ENCODE measurements around the gene DMKN. TPM values are rescaled to one million over a fixed set of nuclear protein-coding genes. Genes with fewer than 3 reads are reported as not detected.

DMKN gene
- total RNA-seq, 8 experiments from 2014 or later: 0.14 to 49.2 (median 3.1) TPM; not detected in 1

DNA sequence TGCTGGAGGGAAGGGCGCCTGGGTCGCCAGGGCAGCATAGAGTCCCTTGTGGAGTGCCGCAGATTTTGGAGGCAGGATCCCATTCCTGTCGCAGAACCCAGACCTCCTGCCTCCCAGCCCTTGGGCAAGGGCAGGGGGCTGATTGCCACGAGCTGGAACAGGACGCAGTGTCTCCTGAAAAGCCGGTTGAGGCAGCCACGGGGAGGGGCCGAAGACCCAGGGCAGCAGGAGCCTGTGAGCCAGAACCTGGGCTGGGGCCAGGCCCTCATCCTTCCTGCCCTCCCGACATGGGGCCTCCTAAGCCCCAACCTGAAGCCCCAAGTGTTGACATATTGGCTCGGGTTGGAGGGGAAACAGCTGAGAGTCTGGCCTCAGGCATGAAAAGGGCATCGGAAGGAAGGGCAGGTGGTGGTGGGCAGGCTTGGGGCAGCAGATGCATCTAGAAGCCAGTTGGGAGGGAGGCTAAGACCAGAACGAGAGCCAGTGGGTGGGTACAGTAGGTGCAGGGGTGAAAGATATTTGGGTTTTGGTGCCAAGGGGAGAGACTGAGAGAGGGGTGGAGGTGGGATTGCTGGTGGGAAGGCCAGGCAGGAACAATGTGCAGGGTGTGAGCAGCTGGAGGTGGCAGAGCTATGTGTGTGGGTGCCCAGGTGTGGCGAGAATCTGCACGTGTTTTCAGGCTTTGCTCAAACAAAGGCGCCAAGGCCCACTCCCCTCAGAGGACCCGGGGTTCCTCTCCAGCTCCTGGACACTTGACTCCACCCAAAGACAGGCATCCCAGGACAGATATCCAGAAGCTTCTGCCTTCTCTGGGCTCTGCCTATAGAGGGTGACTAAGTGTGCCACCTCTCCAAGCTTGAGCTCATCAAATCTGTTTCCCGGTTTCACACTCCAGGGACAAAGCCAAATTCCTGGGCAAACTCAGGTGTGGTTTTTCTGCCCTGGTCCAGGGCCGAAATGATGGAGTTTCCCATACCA is 16.1 kb upstream of the DMKN start:
- H3K4me3 ChIP-seq: no peak overlapping the region
- no peaks in the 10 kb centered on the region for H3K4me1 ChIP-seq (replicated peaks in 1 of 2)
- in situ Hi-C loops (cut with MboI; ENCODE audit: low pct_unique_long_range_greater_than_20kb in 2 of 9, low sequenced_read_pairs in 9 of 9, unreplicated experiment in 9 of 9): no loop called here
- WGBS, 10 experiments: 33 to 90% (median 69%) methylated on average over 2 to 7 of the region's 19 CpGs; no CpG with 5 or more reads in 3 of the 10 experiments
- no peak overlapping the region for H3K27ac ChIP-seq
- no peak for ATAC-seq (replicated peaks in 6 of 8)

DNA sequence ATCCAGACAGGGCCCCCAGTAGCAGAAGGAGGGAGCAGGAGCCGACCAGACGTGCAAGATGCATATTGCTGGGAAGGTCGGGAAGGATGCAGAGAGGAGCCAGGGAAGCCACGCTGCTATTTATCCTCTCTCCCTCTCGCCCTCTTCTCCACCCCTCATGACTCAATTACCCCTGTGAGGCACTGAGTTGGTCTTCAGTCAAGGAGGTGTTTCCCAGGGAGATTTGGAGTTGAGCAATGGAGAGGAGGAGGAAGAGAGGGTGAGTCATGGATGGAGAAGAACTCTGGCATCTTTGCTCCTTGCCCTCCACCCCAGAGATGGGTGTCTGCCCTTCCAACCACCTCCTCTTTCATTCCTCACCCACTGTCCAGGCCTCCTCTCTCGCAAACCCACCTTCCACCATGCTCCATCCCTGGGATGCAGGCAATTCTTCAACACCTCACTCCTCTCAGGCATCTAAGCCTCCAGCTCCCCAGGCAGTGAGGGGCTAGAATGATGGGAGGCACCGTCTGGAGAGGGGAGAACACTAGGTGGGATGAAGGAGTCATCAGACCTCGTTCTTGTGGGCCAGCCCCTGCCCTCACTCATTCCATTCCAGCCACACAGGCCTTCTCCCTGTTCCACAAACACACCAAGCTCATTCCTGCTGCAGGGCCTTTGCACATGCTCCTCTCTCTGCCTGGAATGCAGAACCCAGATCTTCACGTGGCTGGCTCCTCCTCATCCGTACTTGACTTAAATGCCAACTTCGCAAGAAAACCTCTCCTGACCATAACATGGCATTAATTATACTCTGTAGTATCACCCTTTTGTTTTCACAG is 15.0 kb upstream of the DMKN start, which contains the start of gene SBSN:
Gene SBSN (minus strand): TSS at position 94 of the 821 bp plus-strand sequence. CDS start 30 bp downstream, at position 64.
- 31 to 86% (median 60%) methylated on average over 1 to 5 of the region's 11 CpGs; no CpG with 5 or more reads in 3 of the 10 experiments for WGBS, 10 experiments
- no peak within 1 kb of the TSS for H3K4me3 ChIP-seq
- peak in 2 of 8 experiments; percentile 27 to 62 for ATAC-seq (replicated peaks in 6 of 8)
- no peaks in the 10 kb centered on the region for H3K4me1 ChIP-seq (replicated peaks in 1 of 2)
- H3K27ac ChIP-seq: no peak within 1 kb of the TSS
- in situ Hi-C loops (cut with MboI; ENCODE audit: low pct_unique_long_range_greater_than_20kb in 2 of 9, low sequenced_read_pairs in 9 of 9, unreplicated experiment in 9 of 9): no loop called here

DNA sequence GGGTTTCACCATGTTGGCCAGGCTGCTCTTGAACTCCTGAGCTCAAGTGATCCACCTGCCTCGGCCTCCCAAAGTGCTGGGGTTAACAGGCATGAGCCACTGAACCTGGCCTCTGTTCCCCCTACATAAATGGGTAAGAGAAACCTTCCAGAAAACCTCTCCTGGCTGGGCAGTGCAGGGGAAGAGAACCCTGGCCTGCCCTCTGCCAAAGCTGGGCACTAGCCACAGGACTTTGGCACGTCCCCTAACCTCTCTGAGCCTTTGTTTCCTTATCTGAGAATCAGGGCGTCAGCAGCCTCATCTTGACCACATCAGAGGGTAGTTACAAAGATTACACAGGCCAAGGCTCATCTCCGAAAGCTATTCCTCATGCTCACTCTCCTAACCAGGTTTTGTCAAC is 12.4 kb upstream of the DMKN start:
- no peaks in the 10 kb centered on the region for H3K4me1 ChIP-seq (replicated peaks in 1 of 2)
- H3K27ac ChIP-seq: no peak overlapping the region
- no peak for ATAC-seq (replicated peaks in 6 of 8)
- in situ Hi-C loops (cut with MboI; ENCODE audit: low pct_unique_long_range_greater_than_20kb in 2 of 9, low sequenced_read_pairs in 9 of 9, unreplicated experiment in 9 of 9): no loop called here
- no peak overlapping the region for H3K4me3 ChIP-seq
- WGBS, 10 experiments: 0 to 100% (median 51%) methylated on average over 1 to 3 of the region's 4 CpGs; no CpG with 5 or more reads in 6 of the 10 experiments

DNA sequence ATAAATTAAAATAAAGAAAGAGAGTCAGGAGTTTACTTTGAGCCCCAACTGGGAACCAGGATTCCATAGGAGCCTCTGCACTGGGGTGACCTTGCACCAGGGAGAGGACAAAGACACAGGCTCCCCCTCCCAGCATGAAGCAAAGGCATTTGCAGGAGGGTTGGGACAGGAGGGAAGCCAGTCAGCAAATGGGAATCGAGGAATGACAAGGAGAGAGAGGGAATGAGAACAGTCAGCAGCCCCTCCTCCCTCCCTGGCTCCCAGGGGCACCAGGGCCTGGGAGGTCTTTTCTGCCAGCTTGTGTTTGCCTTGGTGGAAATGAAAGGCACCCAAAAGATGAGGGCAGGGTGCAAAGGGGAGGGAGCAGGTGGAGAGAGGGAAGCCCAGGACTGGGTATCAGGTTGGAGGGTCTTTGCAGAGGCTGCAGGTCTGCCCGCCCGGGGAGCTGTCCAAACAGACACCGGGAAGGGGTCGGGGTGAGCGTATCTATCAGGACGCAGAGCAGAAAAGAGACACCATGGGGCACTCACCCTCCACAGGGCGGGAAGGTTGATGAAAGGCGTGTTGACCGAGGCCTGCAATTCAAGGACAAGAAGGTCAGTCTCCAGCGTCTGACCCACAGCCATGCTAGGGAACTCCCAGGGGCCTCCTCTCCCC is 10.9 kb upstream of the DMKN start:
- no peak overlapping the region for H3K27ac ChIP-seq
- in situ Hi-C loops (cut with MboI; ENCODE audit: low pct_unique_long_range_greater_than_20kb in 2 of 9, low sequenced_read_pairs in 9 of 9, unreplicated experiment in 9 of 9): no loop called here
- ATAC-seq (replicated peaks in 6 of 8): no peak
- H3K4me1 ChIP-seq (replicated peaks in 1 of 2): no peaks in the 10 kb centered on the region
- no peak overlapping the region for H3K4me3 ChIP-seq
- WGBS, 10 experiments: 0 to 61% (median 20%) methylated on average over 1 to 5 of the region's 11 CpGs; no CpG with 5 or more reads in 6 of the 10 experiments

DNA sequence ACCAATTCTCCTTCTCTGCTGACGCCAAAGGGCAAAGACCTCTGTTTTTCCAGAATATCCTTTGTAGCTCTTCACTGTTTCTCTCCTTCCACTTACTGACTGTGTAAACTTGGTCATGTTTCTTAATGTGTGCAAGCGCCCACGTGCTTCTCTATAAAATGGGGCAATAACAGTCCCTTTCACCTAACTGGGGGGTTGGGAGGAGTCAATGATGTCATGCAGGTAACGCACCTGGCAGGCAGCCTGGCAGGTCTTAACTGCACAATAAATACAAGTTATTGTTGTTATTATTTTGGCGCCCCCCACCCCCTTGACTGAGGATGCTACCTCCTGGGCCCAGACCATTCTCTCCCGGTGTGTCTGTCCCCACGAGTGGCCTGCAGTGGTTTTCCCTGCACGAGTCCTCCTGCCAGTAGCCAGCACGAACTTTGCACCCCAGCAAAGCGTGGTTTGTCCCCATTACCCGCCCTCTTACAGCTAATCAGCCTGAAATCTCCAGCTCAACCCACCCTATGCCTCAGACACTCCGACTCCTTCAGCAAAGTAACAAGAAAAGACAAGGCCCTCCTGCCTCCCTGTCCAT is 9.4 kb upstream of the DMKN start:
- in situ Hi-C loops (cut with MboI; ENCODE audit: low pct_unique_long_range_greater_than_20kb in 2 of 9, low sequenced_read_pairs in 9 of 9, unreplicated experiment in 9 of 9): no loop called here
- no peak for ATAC-seq (replicated peaks in 6 of 8)
- Histone ChIP-seq H3K4me1 (replicated peaks in 1 of 2) (no peaks in the 10 kb centered on the region), H3K4me3 (no peak overlapping the region), H3K27ac (no peak overlapping the region)
- 40 to 100% (median 90%) methylated on average over 1 to 6 of the region's 12 CpGs; no CpG with 5 or more reads in 1 of the 10 experiments for WGBS, 10 experiments

DNA sequence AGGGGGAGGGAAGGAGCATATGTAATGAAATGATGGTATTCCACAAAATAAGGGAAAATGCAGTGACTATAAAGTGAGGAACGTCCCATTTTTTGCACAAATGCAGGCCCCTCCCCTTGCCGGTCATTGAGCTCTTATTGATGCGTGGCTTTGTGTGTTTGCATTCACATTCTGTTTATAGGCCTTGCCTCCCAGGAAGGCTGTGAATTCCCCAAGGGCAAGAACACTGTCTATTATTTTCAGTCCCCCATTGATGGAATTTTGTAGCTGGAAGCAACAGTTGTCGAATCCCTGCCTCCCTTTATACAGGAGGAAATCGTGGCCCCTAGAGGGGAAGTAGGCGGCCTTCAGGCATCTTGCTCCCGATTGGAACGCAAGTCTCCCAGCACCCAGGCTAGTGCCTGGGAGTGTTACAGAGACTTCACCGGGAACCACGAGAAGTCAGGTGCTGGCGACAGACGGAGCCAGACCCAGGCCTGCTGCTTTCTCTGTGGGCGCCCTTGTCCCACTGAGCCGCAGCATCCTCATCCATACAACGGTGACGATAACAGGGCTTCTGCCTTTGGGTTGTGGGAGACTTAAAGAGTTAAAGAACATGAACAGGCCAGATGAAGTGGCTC is 7.8 kb upstream of the DMKN start:
- 0 to 80% (median 53%) methylated on average over 1 to 12 of the region's 16 CpGs; no CpG with 5 or more reads in 3 of the 10 experiments for WGBS, 10 experiments
- H3K4me1 ChIP-seq (replicated peaks in 1 of 2): no peaks in the 10 kb centered on the region
- no peak overlapping the region for H3K27ac ChIP-seq
- no peak overlapping the region for H3K4me3 ChIP-seq
- in situ Hi-C loops (cut with MboI; ENCODE audit: low pct_unique_long_range_greater_than_20kb in 2 of 9, low sequenced_read_pairs in 9 of 9, unreplicated experiment in 9 of 9): no loop called here
- peak in 3 of 8 experiments; percentile 11 to 41 (median 36) for ATAC-seq (replicated peaks in 6 of 8)

DNA sequence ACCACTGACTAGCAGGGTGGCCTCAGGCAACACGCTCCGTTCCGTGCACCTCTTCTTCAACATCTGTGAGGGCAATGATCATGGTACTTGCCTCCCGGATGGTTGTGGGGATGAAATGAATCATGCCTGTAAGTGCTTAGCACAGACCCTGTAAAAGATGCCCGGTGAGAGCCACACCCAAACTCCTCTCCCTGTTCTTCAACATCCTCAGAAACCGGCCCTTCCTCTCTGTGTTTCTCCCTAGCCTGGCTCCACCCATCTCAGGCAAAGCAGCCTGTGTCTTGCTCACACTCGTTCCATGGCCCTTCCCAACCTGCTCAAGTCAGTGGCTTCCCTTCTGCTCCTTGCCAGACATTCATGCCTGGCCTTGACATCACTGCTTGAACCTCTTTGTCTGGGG is 5.8 kb upstream of the DMKN start:
- Histone ChIP-seq H3K4me1 (replicated peaks in 1 of 2) (no peaks in the 10 kb centered on the region), H3K27ac (no peak overlapping the region), H3K4me3 (no peak overlapping the region)
- in situ Hi-C loops (cut with MboI; ENCODE audit: low pct_unique_long_range_greater_than_20kb in 2 of 9, low sequenced_read_pairs in 9 of 9, unreplicated experiment in 9 of 9): no loop called here
- peak in 3 of 8 experiments; percentile 47 to 88 (median 57) for ATAC-seq (replicated peaks in 6 of 8)
- WGBS, 10 experiments: 0 to 100% (median 41%) methylated on average over 1 to 5 of the region's 7 CpGs; no CpG with 5 or more reads in 5 of the 10 experiments

DNA sequence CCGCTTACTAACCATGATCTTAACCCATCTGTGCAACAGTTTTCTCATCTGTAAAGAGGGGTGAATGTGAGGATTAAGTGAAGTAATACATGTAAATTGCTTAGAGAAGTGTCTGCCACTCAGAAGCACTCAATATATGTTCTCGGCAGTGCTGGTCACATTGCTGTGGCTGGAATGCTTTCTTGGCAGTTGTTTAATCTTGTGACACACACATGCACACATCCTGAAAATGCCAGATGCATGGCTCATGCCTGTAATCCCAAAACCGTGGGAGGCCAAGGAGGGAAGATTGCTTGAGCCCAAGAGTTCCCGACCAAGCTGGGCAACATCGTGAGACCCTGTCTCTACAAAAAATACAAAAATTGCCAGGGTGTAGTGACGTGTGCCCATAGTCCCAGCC is 4.9 kb upstream of the DMKN start:
- no peaks in the 10 kb centered on the region for H3K4me1 ChIP-seq (replicated peaks in 1 of 2)
- H3K4me3 ChIP-seq: no peak overlapping the region
- WGBS, 10 experiments: 0 to 72% (median 48%) methylated on average over 1 to 4 of the region's 6 CpGs; no CpG with 5 or more reads in 5 of the 10 experiments
- no peak overlapping the region for H3K27ac ChIP-seq
- in situ Hi-C loops (cut with MboI; ENCODE audit: low pct_unique_long_range_greater_than_20kb in 2 of 9, low sequenced_read_pairs in 9 of 9, unreplicated experiment in 9 of 9): no loop called here
- ATAC-seq (replicated peaks in 6 of 8): peak in 3 of 8 experiments; percentile 19 to 58 (median 50)

DNA sequence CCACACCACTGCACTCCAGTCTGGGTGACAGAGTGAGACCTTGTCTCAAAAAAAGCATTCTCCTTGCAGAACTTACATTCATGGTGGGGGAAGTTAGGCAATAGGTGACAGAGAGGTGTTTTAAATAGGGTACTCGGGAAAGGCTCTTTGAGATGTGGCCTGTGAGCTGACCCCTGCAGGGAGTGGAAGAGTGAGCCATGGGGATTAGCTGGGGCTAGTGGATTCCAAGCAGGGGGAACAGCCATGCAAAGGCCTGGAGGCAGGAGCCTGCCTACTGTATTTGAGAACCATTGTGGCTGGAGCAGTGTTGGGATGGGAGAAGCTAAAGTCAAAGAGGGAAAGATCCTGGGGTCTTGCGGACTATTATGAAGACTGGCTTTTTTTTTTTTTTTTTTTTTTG is 3.9 kb upstream of the DMKN start:
- in situ Hi-C loops (cut with MboI; ENCODE audit: low pct_unique_long_range_greater_than_20kb in 2 of 9, low sequenced_read_pairs in 9 of 9, unreplicated experiment in 9 of 9): no loop called here
- Histone ChIP-seq H3K27ac (no peak overlapping the region), H3K4me1 (replicated peaks in 1 of 2) (no peaks in the 10 kb centered on the region), H3K4me3 (no peak overlapping the region)
- ATAC-seq (replicated peaks in 6 of 8): no peak
- 20 to 100% (median 88%) methylated on average over 1 to 2 of the region's 2 CpGs; no CpG with 5 or more reads in 4 of the 10 experiments for WGBS, 10 experiments

DNA sequence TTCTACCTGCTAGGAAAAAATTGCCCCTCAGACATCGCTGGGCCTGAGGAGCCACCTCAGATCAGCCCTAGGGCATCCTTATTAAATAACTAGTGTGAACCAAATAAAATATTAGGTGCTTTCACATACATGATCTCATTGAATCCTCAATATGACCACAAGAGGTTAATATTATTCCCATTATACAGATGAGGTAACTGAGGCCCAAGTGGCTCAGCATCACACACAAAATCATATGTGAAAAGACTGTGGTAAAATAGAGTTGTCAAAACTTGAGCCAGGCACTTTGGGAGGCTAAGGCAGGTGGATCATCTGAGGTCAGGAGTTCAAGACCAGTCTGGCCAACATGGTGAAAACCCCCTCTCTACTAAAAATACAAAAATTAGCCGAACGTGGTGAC is 2.9 kb upstream of the DMKN start:
- Histone ChIP-seq H3K4me3 (no peak overlapping the region), H3K4me1 (replicated peaks in 1 of 2) (no peaks in the 10 kb centered on the region), H3K27ac (no peak overlapping the region)
- WGBS, 10 experiments: 76 to 100% (median 95%) methylated on average over 1 to 3 of the region's 3 CpGs; no CpG with 5 or more reads in 4 of the 10 experiments
- in situ Hi-C loops (cut with MboI; ENCODE audit: low pct_unique_long_range_greater_than_20kb in 2 of 9, low sequenced_read_pairs in 9 of 9, unreplicated experiment in 9 of 9): no loop called here
- ATAC-seq (replicated peaks in 6 of 8): no peak

DNA sequence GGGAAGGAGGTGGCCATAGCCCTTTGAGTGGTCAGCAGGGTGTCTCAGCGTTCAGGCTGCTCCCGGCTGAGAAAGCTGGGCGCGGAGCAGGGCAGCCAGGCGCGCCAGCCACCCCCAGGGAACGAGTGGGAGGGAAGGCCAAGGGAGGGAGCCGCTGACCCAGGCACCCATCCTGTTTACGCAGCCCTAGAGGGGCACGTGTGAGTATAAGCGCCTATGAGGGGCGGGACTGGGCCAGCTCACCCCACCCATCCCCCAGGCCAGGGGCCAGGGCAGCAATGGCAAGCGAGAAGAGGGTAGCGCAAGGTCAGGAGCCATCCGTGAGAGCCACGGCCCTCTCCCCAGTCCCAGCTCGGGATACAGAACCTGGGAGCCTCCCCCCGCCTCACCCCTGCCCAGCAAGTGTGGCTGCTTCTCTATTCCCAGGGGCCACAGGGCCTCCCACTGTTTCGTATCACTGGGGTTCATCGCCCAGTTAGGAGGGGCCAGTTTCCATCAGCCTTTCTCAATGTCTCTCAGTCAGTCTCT is 897 bp upstream of the DMKN start:
- peak in 5 of 8 experiments; percentile 34 to 71 (median 55) for ATAC-seq (replicated peaks in 6 of 8)
- WGBS, 10 experiments: 7 to 79% (median 60%) methylated on average over 1 to 3 of the region's 20 CpGs; no CpG with 5 or more reads in 7 of the 10 experiments
- Histone ChIP-seq H3K27ac (no peak overlapping the region), H3K4me3 (no peak overlapping the region), H3K4me1 (replicated peaks in 1 of 2) (no peaks in the 10 kb centered on the region)
- in situ Hi-C loops (cut with MboI; ENCODE audit: low pct_unique_long_range_greater_than_20kb in 2 of 9, low sequenced_read_pairs in 9 of 9, unreplicated experiment in 9 of 9): no loop called here

Data from motor neuron (in vitro differentiated cells).